WTC11 (cell line): ENCODE results near the gene NPAS3.

Experiments used
- ATF2 ChIP-seq: sonication (generic); formaldehyde crosslinking; IDR thresholded peaks from 2 replicates; pipeline ENCODE4 v1.8.1; 2022; ENCODE audit warnings: low read depth, missing genetic modification reagents, borderline replicate concordance
- CTCF ChIP-seq: fragments of 200-600 bp; IDR thresholded peaks from 2 replicates; pipeline ENCODE4 v1.8.0; 2022; ENCODE audit warnings: antibody characterized with exemption
- E2F1 ChIP-seq: sonication (generic); formaldehyde crosslinking; IDR thresholded peaks from 2 replicates; pipeline ENCODE4 v1.8.0; 2022; ENCODE audit warnings: mild to moderate bottlenecking, missing genetic modification reagents
- E2F4 ChIP-seq: sonication (generic); formaldehyde crosslinking; IDR thresholded peaks from 2 replicates; pipeline ENCODE4 v1.8.1; 2022; ENCODE audit warnings: low read depth, mild to moderate bottlenecking, moderate library complexity, missing genetic modification reagents, borderline replicate concordance
- ESRRA ChIP-seq: sonication (generic); formaldehyde crosslinking; IDR thresholded peaks from 2 replicates; pipeline ENCODE4 v1.8.1; 2022; ENCODE audit warnings: mild to moderate bottlenecking, missing genetic modification reagents, borderline replicate concordance
- GABPB1 ChIP-seq: sonication (generic); formaldehyde crosslinking; IDR thresholded peaks from 2 replicates; pipeline ENCODE4 v1.8.1; 2023; ENCODE audit warnings: mild to moderate bottlenecking, missing genetic modification reagents
- IRF1 ChIP-seq: sonication (generic); formaldehyde crosslinking; IDR thresholded peaks from 2 replicates; pipeline ENCODE4 v1.8.0; 2023; ENCODE audit warnings: missing genetic modification reagents
- KAT7 ChIP-seq: sonication (generic); formaldehyde crosslinking; IDR thresholded peaks from 2 replicates; pipeline ENCODE4 v1.8.1; 2023; ENCODE audit warnings: missing genetic modification reagents, mild to moderate bottlenecking, borderline replicate concordance
- NFYB ChIP-seq: sonication (generic); formaldehyde crosslinking; conservative IDR thresholded peaks from 2 replicates; pipeline ENCODE4 v1.8.0; 2022; ENCODE audit warnings: low read depth, missing genetic modification reagents
- RELA ChIP-seq: sonication (generic); formaldehyde crosslinking; IDR thresholded peaks from 2 replicates; pipeline ENCODE4 v1.8.1; 2022; ENCODE audit warnings: missing genetic modification reagents, mild to moderate bottlenecking, borderline replicate concordance
- SP1 ChIP-seq: sonication (generic); formaldehyde crosslinking; conservative IDR thresholded peaks from 2 replicates; pipeline ENCODE4 v1.8.1; 2022; ENCODE audit warnings: missing genetic modification reagents
- TEAD4 ChIP-seq: sonication (generic); formaldehyde crosslinking; IDR thresholded peaks from 2 replicates; pipeline ENCODE4 v1.8.0; 2022; ENCODE audit warnings: mild to moderate bottlenecking, missing genetic modification reagents
- ZNF416 ChIP-seq: fragments of 250-450 bp; sonication (Bioruptor Pico); IDR thresholded peaks from 2 replicates; pipeline ENCODE4 v1.9.0; 2021; ENCODE audit warnings: mild to moderate bottlenecking, inconsistent platforms
- TF ChIP-seq, protein P1 (sequence below): sonication (generic); formaldehyde crosslinking; conservative IDR thresholded peaks from 2 replicates; pipeline ENCODE4 v1.8.1; 2022; ENCODE audit warnings: mild to moderate bottlenecking, missing genetic modification reagents

DNA sequence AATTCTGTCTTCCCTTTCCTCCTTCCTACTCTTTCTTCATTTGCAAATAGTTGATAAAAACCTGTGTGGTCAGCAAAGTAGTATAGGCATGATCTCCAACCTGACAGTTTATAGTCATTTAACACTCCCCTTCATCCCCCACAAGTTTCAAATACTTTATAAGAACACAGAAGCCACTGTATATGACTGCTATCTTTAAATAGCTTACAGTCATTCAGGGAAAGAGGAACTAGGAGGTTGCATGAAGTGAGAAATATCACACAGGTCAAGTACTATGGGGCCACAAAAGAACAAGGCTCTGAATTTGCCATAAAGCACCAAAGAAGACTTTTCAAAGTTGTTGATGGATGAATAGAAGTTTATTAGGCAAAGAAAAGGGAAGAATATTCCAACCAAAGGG is 431.3 kb downstream of the NPAS3 start:
- TF ChIP-seq TEAD4 (no peak), CTCF (no peak), IRF1 (CRISPR knock-in tag) (no peak), ATF2 (no peak), ZNF416 (no peak), NFYB (CRISPR knock-in tag) (no peak), ESRRA (CRISPR knock-in tag) (no peak), RELA (CRISPR knock-in tag) (no peak), E2F1 (no peak), KAT7 (CRISPR knock-in tag) (no peak), E2F4 (no peak), SP1 (CRISPR knock-in tag) (no peak), GABPB1 (CRISPR knock-in tag) (no peak)
- TF ChIP-seq, protein P1, sequence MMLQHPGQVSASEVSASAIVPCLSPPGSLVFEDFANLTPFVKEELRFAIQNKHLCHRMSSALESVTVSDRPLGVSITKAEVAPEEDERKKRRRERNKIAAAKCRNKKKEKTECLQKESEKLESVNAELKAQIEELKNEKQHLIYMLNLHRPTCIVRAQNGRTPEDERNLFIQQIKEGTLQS = no peak
